Common myeloid progenitor, CD34-positive (primary cell): ENCODE measurements around the gene CAMK1D.

Experiments used
- CTCF ChIA-PET: fragments of 350-600 bp; sonication (Branson Sonifier 250); formaldehyde crosslinking; loops from one replicate; lab custom pipeline; 2021; ENCODE audit warnings: antibody characterized with exemption; lab: Charles Lee
- POLR2A ChIA-PET: fragments of 350-600 bp; sonication (Branson Sonifier 250); formaldehyde crosslinking; loops from one replicate; lab custom pipeline; 2021; ENCODE audit warnings: antibody characterized with exemption; lab: Charles Lee
- DNase-seq, 3 donors: peaks; one replicate each; pipeline versions ENCODE4 v3.0.0 to v3.0.0-alpha.2; 2013
- H3K27ac ChIP-seq, 2 experiments: 1 replicate in 1 of 2; 2 replicates in 1 of 2; pipeline ENCODE4 v1.7.0; 2013; ENCODE audit warnings: inconsistent platforms in 2 of 2, low read length in 2 of 2, mild to moderate bottlenecking in 2 of 2, low read depth in 1 of 2, moderate library complexity in 1 of 2; ENCODE audit not compliant: severe bottlenecking in 2 of 2, insufficient read depth in 1 of 2, poor library complexity in 1 of 2
- H3K27me3 ChIP-seq, 5 experiments: replicated peaks in 2 of 5; 1 replicate in 3 of 5; 2 replicates in 2 of 5; pipeline versions ENCODE4 v1.6.1 to v1.7.0; 2013; ENCODE audit warnings: low read length in 4 of 5, mild to moderate bottlenecking in 2 of 5, moderate library complexity in 2 of 5, inconsistent platforms in 1 of 5; ENCODE audit not compliant: insufficient read depth in 5 of 5, control insufficient read depth in 4 of 5
- H3K36me3 ChIP-seq, 4 experiments: 1 replicate in 2 of 4; 2 replicates in 2 of 4; pipeline versions ENCODE4 v1.6.1 to v1.7.0; 2013; ENCODE audit warnings: low read length in 3 of 4, control low read depth in 1 of 4, mild to moderate bottlenecking in 1 of 4; ENCODE audit not compliant: control insufficient read depth in 4 of 4, insufficient read depth in 4 of 4
- H3K4me1 ChIP-seq, 4 experiments: 1 replicate in 3 of 4; 2 replicates in 1 of 4; pipeline versions ENCODE4 v1.6.1 to v1.7.1; 2013; ENCODE audit warnings: low read length in 3 of 4, mild to moderate bottlenecking in 3 of 4, control low read depth in 1 of 4, inconsistent platforms in 1 of 4, moderate library complexity in 1 of 4; ENCODE audit not compliant: control insufficient read depth in 4 of 4, insufficient read depth in 4 of 4; ENCODE audit errors: control extremely low read depth in 1 of 4
- H3K4me3 ChIP-seq, 7 experiments: 1 replicate in 4 of 7; 2 replicates in 3 of 7; pipeline versions ENCODE4 v1.5.1 to v1.7.0; 2013; ENCODE audit warnings: mild to moderate bottlenecking in 7 of 7, low read length in 6 of 7, moderate library complexity in 6 of 7, inconsistent platforms in 2 of 7, low read depth in 2 of 7, control low read depth in 1 of 7; ENCODE audit not compliant: insufficient read depth in 4 of 7, control insufficient read depth in 1 of 7; ENCODE audit errors: extremely low read depth in 1 of 7
- H3K9me3 ChIP-seq, 5 experiments: 1 replicate in 4 of 5; 2 replicates in 1 of 5; pipeline versions ENCODE4 v1.6.1 to v1.7.1; 2013; ENCODE audit warnings: low read length in 4 of 5, mild to moderate bottlenecking in 2 of 5, inconsistent platforms in 1 of 5, low read depth in 1 of 5, moderate library complexity in 1 of 5; ENCODE audit not compliant: control insufficient read depth in 4 of 5, insufficient read depth in 2 of 5; ENCODE audit errors: control extremely low read depth in 1 of 5
- WGBS: methylation state at CpG from one replicate; pipeline ENCODE4 v1.1.5; 2013; ENCODE audit not compliant: insufficient coverage; 5-methylcytosine and 5-hydroxymethylcytosine counted together

CAMK1D gene

DNA sequence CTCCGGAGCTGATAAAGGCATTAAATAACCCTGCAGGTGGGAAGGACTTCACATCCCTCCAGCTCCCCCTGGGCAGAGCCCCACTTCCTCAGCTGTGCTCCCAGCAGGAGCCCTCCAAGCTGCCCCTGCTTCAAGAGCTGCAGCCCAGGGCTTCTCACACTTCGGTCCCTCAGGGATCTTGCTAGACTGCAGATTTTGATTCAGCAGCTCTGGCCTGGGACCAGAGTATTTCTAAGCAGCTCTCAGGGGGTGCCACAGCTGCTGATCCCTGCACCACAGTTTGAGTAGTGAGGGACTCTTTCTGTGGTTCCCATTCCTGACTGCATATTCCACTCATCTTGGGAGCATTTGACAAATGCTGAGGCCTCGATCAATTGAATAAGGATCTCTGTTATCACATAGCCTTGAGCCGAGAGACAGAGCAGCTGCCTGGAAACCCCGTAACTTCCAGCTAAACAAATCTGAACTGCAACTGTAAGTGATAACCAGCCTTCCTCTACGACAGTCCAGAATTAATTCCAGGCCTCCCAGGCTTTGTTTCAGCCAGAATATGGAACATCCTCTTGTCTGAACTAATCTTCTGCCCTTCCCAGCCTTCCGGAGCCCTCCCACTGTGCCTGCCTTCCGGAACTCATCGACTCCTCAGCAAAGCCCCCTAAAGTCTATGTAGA lies 490.7 kb downstream of the CAMK1D start:
- DNase-seq: no peak
- no peak overlapping the region for H3K27ac ChIP-seq
- POLR2A ChIA-PET: no interaction called here
- no peaks in the 10 kb centered on the region for H3K36me3 ChIP-seq
- CTCF ChIA-PET: interaction anchor here (1.9 kb wide), 1 partner anchor 9 kb away, joined by 7 read pairs; no protein-coding TSS in a partner anchor
- H3K9me3 ChIP-seq: no peaks in the 10 kb centered on the region
- peaks cover 0 to 11% (median 2%) of the 10 kb centered on the region in 4 experiments for H3K4me1 ChIP-seq
- WGBS: 95% methylated on average over 8 of the region's 9 CpGs
- no peak overlapping the region for H3K4me3 ChIP-seq
- H3K27me3 ChIP-seq: no peaks in the 10 kb centered on the region

DNA sequence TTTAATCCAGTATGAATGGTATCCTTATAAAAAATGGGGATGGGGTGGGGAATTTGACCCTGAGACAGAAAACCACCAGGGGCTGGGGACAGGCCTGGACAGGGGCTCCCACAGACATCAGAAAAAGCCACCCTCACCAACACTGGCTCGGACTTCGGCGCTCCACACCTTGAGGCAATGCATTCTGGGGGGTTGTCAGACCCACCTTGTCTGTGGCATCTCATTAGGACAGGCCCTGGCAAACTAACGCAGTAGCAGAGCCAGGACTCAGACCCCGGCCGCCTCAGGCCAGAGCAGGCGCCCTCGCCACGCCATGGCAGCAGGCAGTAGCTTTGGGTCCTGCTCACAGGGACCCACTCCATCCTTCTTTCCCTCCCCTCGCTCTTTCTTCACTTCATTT lies 492.1 kb downstream of the CAMK1D start:
- no peaks in the 10 kb centered on the region for H3K27me3 ChIP-seq
- peaks cover 0 to 21% (median 2%) of the 10 kb centered on the region in 4 experiments for H3K4me1 ChIP-seq
- POLR2A ChIA-PET: no interaction called here
- no peak overlapping the region for H3K27ac ChIP-seq
- H3K4me3 ChIP-seq: no peak overlapping the region
- no peaks in the 10 kb centered on the region for H3K36me3 ChIP-seq
- no peaks in the 10 kb centered on the region for H3K9me3 ChIP-seq
- no peak for DNase-seq
- WGBS: 99% methylated on average over 10 of the region's 10 CpGs
- CTCF ChIA-PET: no interaction called here

DNA sequence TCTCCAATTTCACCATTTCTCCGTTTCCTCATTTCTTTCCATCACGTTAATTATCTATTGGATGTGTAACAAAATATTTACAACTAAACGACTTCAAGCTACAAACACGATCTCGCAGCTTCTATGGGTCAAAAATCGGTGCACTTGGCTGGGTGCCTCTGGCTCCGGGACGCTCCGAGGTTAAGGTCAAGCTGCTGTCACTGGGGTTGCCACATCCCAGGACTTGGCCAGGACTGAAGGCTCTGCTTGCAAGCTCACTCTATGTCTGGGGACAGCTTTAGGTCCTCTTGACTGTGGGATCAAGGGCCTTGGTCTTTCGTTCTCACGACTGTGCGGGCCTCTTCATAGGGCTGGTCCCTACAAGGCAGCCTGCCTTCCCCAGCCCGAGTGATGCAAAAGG lies 492.5 kb downstream of the CAMK1D start:
- ChIA-PET POLR2A (no interaction called here), CTCF (no interaction called here)
- Histone ChIP-seq H3K27ac (no peak overlapping the region), H3K9me3 (no peaks in the 10 kb centered on the region), H3K36me3 (no peaks in the 10 kb centered on the region), H3K27me3 (no peaks in the 10 kb centered on the region), H3K4me1 (peaks cover 0 to 21% (median 2%) of the 10 kb centered on the region in 4 experiments), H3K4me3 (no peak overlapping the region)
- DNase-seq: no peak
- 98% methylated on average over 6 of the region's 13 CpGs for WGBS

DNA sequence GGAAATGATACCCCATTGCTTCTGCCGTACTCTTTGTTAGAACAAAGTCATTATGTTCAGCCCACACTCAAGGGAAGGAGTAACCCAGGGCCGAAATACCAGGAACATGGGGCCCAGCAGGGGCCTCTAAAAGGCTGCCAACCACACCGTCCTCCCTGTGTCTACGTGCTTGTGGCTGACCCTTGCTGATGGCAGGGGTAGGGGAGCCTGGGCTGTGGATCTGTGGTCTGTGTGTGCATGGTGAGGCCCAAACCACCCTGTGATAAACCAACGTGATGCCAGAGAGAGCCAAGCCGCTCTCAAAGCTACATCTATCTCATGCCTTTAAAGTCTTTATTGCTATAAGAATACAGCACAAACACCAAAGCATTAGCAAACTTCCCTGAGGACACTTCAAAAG lies 493.0 kb downstream of the CAMK1D start:
- H3K27me3 ChIP-seq: no peaks in the 10 kb centered on the region
- H3K36me3 ChIP-seq: no peaks in the 10 kb centered on the region
- no peak overlapping the region for H3K27ac ChIP-seq
- H3K4me1 ChIP-seq: peaks cover 0 to 21% (median 2%) of the 10 kb centered on the region in 4 experiments
- 98% methylated on average over 5 of the region's 6 CpGs for WGBS
- CTCF ChIA-PET: interaction anchor here (1.4 kb wide), 1 partner anchor 28 kb away, joined by 4 read pairs; no protein-coding TSS in a partner anchor
- H3K9me3 ChIP-seq: no peaks in the 10 kb centered on the region
- POLR2A ChIA-PET: no interaction called here
- no peak overlapping the region for H3K4me3 ChIP-seq
- no peak for DNase-seq

DNA sequence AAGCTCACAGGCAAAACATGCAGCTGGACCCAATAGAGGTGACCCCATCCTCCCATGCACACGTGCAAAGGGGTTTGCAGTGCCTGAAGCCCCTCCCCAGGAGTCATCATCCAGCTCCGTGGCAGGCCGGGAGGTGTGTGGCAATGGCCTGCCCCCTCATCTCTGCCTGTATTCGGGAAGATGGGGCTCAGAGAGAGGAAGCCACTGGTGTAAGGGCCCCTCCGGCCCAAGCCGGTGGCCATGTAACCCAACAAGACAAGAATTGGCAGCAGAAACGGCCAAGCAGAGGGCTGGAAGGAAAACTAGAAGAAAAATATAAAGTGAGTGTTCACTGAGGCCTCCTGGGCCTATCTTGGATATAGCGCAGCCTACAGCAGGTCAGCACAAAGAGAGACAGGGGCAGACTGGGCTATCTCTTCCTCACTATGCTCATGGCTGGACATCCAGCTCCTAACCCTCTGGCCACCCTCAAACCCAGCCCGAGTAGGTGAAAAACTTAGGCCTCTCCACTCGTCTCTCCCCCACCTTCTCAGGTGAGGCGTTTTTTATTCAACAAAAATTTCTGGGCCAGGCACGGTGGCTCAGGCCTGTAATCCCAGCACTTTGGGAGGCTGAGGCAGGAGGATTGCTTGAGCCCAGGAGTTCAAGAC lies 494.1 kb downstream of the CAMK1D start:
- H3K27ac ChIP-seq: no peak overlapping the region
- H3K9me3 ChIP-seq: no peaks in the 10 kb centered on the region
- H3K4me1 ChIP-seq: peaks cover 0 to 17% (median 2%) of the 10 kb centered on the region in 4 experiments
- H3K36me3 ChIP-seq: no peaks in the 10 kb centered on the region
- H3K4me3 ChIP-seq: no peak overlapping the region
- 94% methylated on average over 9 of the region's 12 CpGs for WGBS
- no peaks in the 10 kb centered on the region for H3K27me3 ChIP-seq
- no peak for DNase-seq
- CTCF ChIA-PET: interaction anchor here (1.4 kb wide), 1 partner anchor 27 kb away, joined by 4 read pairs; no protein-coding TSS in a partner anchor
- POLR2A ChIA-PET: no interaction called here

DNA sequence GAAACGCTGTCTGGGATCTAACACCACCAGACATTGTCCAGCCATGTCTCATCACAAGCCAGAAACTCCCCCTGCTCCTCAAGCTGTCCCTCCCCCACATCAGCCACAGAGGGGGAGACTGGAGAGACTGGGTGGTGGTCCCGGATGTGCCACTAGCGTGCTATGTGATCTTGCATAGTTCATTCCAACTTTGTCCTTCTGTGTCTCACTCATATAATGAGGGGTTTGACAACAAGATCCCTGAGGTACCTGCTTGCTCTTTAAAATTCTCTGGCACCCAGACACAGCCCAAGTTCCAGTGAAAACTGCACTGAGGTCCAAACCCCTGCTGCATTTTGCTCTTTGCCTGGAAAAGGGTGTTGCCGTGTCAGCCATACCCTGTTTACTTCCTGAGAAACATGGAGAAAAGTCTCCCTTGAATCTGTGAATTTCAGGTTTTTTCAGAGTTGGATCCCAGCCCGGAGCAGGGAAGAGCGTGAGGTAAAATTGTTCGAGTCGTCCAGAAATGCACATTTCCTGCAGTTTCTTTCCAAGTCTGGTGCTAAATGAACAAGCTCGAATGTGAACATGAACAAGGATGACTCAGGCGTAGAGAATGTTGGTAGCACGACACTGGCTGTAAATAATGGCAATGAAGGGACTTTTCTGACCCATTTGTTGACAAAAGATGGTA lies 495.6 kb downstream of the CAMK1D start:
- ChIA-PET POLR2A (no interaction called here), CTCF (interaction anchor here (0.6 kb wide), 2 partner anchors 9 to 57 kb away, joined by 3 to 4 read pairs; no protein-coding TSS in a partner anchor)
- Histone ChIP-seq H3K27ac (no peak overlapping the region), H3K27me3 (no peaks in the 10 kb centered on the region), H3K36me3 (no peaks in the 10 kb centered on the region), H3K4me1 (peaks cover 0 to 32% (median 13%) of the 10 kb centered on the region in 4 experiments), H3K4me3 (peak overlapping the region in 1 of 7 experiments; percentile 14), H3K9me3 (no peaks in the 10 kb centered on the region)
- 23% methylated on average over 8 of the region's 11 CpGs for WGBS
- DNase-seq: peak in 2 of 3 donors; percentile 48 to 59

DNA sequence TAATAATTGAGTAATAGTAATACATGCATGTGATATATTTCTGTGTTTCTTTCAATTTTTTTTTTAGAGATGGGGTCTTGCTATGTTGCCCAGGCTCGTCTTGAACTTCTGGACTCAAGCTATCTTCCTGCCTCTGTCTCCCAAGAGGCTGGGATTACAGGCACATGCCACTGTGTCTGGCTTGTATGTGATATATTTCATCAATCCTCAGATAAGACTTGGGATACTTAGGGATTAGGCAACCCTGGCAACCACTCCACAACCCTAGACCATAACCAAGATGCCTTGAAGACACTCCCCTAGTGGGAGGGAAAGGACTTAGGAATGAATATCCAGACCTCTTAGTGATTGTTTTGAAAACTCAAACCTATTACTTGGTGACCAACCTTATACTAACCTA lies 497.4 kb downstream of the CAMK1D start:
- CTCF ChIA-PET: no interaction called here
- Histone ChIP-seq H3K4me3 (no peak overlapping the region), H3K4me1 (peaks cover 0 to 38% (median 16%) of the 10 kb centered on the region in 4 experiments), H3K9me3 (no peaks in the 10 kb centered on the region), H3K27me3 (no peaks in the 10 kb centered on the region), H3K27ac (no peak overlapping the region), H3K36me3 (no peaks in the 10 kb centered on the region)
- no CpG with 5 or more reads among the region's 1 CpG for WGBS
- POLR2A ChIA-PET: no interaction called here
- DNase-seq: no peak
